Measurements from ENCODE around the gene CCNF. TPM values are rescaled to one million over a fixed set of nuclear protein-coding genes. Genes with fewer than 3 reads are reported as not detected.
A peak's percentile ranks its signal among the peaks of the same experiment; 100 is the strongest.

CCNF gene
- total and polyA plus RNA-seq, 2 of the 8 experiments (the other 6 are each of a cell fraction or from before 2014, with no cell fraction given), result 15.4 to 54.3 TPM

- no peaks in the 10 kb centered on the region for H3K27me3 ChIP-seq (replicated peaks in 1 of 4; ENCODE audit: control insufficient read depth in 3 of 4, extremely low read depth in 1 of 4, insufficient read depth in 3 of 4, low read length in 3 of 4)
- no peak overlapping the region for H2BK5ac ChIP-seq (ENCODE audit: low read depth, low read length)
- H2AFZ ChIP-seq (ENCODE audit: low read length), result no peak overlapping the region
- H2BK15ac ChIP-seq (ENCODE audit: low read length), result no peak overlapping the region
- no peaks in the 10 kb centered on the region for H3K23me2 ChIP-seq (ENCODE audit: low read depth, low read length)
- H3K4me3 ChIP-seq (ENCODE audit: extremely low read depth in 1 of 4, insufficient read depth in 2 of 4, low read depth in 3 of 4, low read length in 4 of 4), result no peak overlapping the region
- H3K79me2 ChIP-seq (ENCODE audit: control insufficient read depth in 1 of 2, insufficient read depth in 2 of 2, low read length in 2 of 2), result no peaks in the 10 kb centered on the region
- 95% methylated on average over 2 of the region's 2 CpGs; no CpG with 5 or more reads in 1 of the 2 experiments for WGBS, 2 experiments (ENCODE audit: extremely low coverage in 1 of 2, insufficient coverage in 1 of 2, insufficient read length in 1 of 2, insufficient replicate concordance in 2 of 2, low coverage in 1 of 2, low lambda C conversion rate in 2 of 2, missing lambda C conversion rate in 1 of 2)
- TF ChIP-seq TBP (IDR thresholded peaks at IDR 0.05; ENCODE audit: low read depth, low read length) (no peak), BRCA1 (IDR thresholded peaks at IDR 0.05; ENCODE audit: low read depth, low read length) (no peak)
- no peak overlapping the region for H3K9ac ChIP-seq (replicated peaks in 1 of 4; ENCODE audit: extremely low read depth in 1 of 4, low read depth in 3 of 4, low read length in 3 of 4)
- no peak overlapping the region for H3K4ac ChIP-seq (replicated peaks; ENCODE audit: insufficient read length, low read depth, low read length)
- FAIRE-seq, result no peak
- H2BK20ac ChIP-seq (ENCODE audit: low read length), result peak overlapping the region; percentile 2; the same call in 1 of the 2 replicates
- no peak overlapping the region for H3K18ac ChIP-seq (ENCODE audit: extremely low read depth, low read length)
- POLR2A ChIA-PET (ENCODE audit: partially characterized antibody), result interaction anchor here (1.2 kb wide), 1 partner anchor 39 kb away, joined by 3 read pairs; no protein-coding TSS in a partner anchor
- H4K20me1 ChIP-seq (replicated peaks in 1 of 2; ENCODE audit: control insufficient read depth in 1 of 2, insufficient read depth in 2 of 2, low read length in 2 of 2), result no peaks in the 10 kb centered on the region
- no peak overlapping the region for H3K27ac ChIP-seq (ENCODE audit: low read depth, low read length)
- no peak overlapping the region for H4K8ac ChIP-seq (ENCODE audit: extremely low read depth, insufficient read depth, low read length)
- CTCF ChIA-PET (ENCODE audit: partially characterized antibody), result interaction anchor here (1.1 to 1.8 kb wide), 5 partner anchors 9 to 110 kb away, joined by 3 to 6 read pairs (median 3); no protein-coding TSS in a partner anchor
- DNase-seq (ENCODE audit: low read depth in 1 of 2, low spot score in 2 of 2), result no peak
- no peak overlapping the region for H2AK5ac ChIP-seq (ENCODE audit: low read depth, low read length)
- no peak overlapping the region for H3K23ac ChIP-seq (ENCODE audit: insufficient read length)
- no peak overlapping the region for H2BK12ac ChIP-seq (ENCODE audit: low read depth, low read length)
- H3K4me2 ChIP-seq (ENCODE audit: insufficient read depth in 1 of 2, low read depth in 2 of 2, low read length in 2 of 2), result no peak overlapping the region
- H4K5ac ChIP-seq (ENCODE audit: insufficient read length, low read depth, low read length), result no peak overlapping the region
- no peak overlapping the region for H4K91ac ChIP-seq (replicated peaks; ENCODE audit: insufficient read length, low read length)
- peaks cover 6 to 7% of the 10 kb centered on the region in 2 experiments for H3K9me3 ChIP-seq (ENCODE audit: insufficient read depth in 2 of 2, low read depth in 1 of 2, low read length in 1 of 2)
- H2BK120ac ChIP-seq (replicated peaks; ENCODE audit: low read depth, low read length), result no peak overlapping the region
- no peak overlapping the region for H3K14ac ChIP-seq (ENCODE audit: insufficient read length)
- no peaks in the 10 kb centered on the region; the same call in none of the 2 replicates for H3K79me1 ChIP-seq (ENCODE audit: low read depth, low read length)
- H3K56ac ChIP-seq (replicated peaks; ENCODE audit: insufficient read length, low read depth, low read length), result no peak overlapping the region
- peaks cover 0 to 5% (median 0%) of the 10 kb centered on the region in 4 experiments; a peak in 1 of 8 replicates for H3K36me3 ChIP-seq (ENCODE audit: control insufficient read depth in 2 of 4, insufficient read depth in 4 of 4, low read length in 3 of 4)
- H3K4me1 ChIP-seq (replicated peaks in 1 of 4; ENCODE audit: control insufficient read depth in 3 of 4, insufficient read depth in 4 of 4, low read length in 3 of 4), result peaks cover 2 to 10% (median 8%) of the 10 kb centered on the region in 4 experiments
These were observed 40.3 kb upstream of the CCNF start for GRCh38 chr16:2388875-2389433.
